GM10248 (cell line): ENCODE measurements around the gene ARHGAP1.

ENCODE experiments used
- CTCF ChIA-PET: fragments of 300-600 bp; sonication (Branson Sonifier 250); formaldehyde crosslinking; extraction: SDS; loops from one replicate; lab custom pipeline; 2021; ENCODE audit warnings: antibody characterized with exemption; lab: Yijun Ruan, JAX
- POLR2A ChIA-PET: fragments of 350-650 bp; sonication (Branson Sonifier 250); formaldehyde crosslinking; extraction: SDS; loops from one replicate; lab custom pipeline; 2020; ENCODE audit warnings: antibody characterized with exemption; lab: Yijun Ruan, JAX
- DNase-seq: peaks from one replicate; pipeline ENCODE4 v3.0.0; 2012; ENCODE audit errors: extremely low spot score
- CTCF ChIP-seq: IDR thresholded peaks from 2 replicates; pipeline ENCODE4 v1.5.1; 2012; ENCODE audit warnings: mild to moderate bottlenecking, low read depth; ENCODE audit errors: extremely low read depth, missing control alignments, control extremely low read depth

ARHGAP1 gene

GRCh38 chr11:46633291-46634217 lies 66.9 kb downstream of the ARHGAP1 start:
- CTCF ChIA-PET: interaction anchor here (0.8 to 1.8 kb wide), 6 partner anchors 9 to 104 kb away, joined by 3 to 5 read pairs (median 4); no protein-coding TSS in a partner anchor
- POLR2A ChIA-PET: no interaction called here
- no peak for DNase-seq
- no peak for TF ChIP-seq CTCF

- no peak for DNase-seq
- POLR2A ChIA-PET: no interaction called here
- CTCF ChIA-PET: interaction anchor here (1.3 to 1.8 kb wide), 2 partner anchors 11 to 13 kb away, joined by 3 to 5 read pairs; no protein-coding TSS in a partner anchor
- no peak for TF ChIP-seq CTCF
Measured at GRCh38 chr11:46632502-46632901, 67.9 kb downstream of the ARHGAP1 start.

- DNase-seq: no peak
- ChIA-PET POLR2A (interaction anchor here (0.6 kb wide), 1 partner anchor 102 kb away, joined by 3 read pairs; no protein-coding TSS in a partner anchor), CTCF (interaction anchor here (1.2 to 1.8 kb wide), 3 partner anchors 14 to 16 kb away, joined by 3 to 8 read pairs (median 3); partner anchors contain the start of gene ATG13)
- no peak for TF ChIP-seq CTCF
Measured at GRCh38 chr11:46631676-46632075, 68.7 kb downstream of the ARHGAP1 start.

GRCh38 chr11:46630237-46630636 lies 70.2 kb downstream of the ARHGAP1 start:
- CTCF ChIA-PET: interaction anchor here (1.2 to 1.8 kb wide), 4 partner anchors 12 to 101 kb away, joined by 3 to 8 read pairs (median 4); partner anchors contain the start of gene ATG13
- POLR2A ChIA-PET: no interaction called here
- no peak for TF ChIP-seq CTCF
- no peak for DNase-seq

GRCh38 chr11:46628961-46629360 lies 71.5 kb downstream of the ARHGAP1 start:
- DNase-seq: no peak
- POLR2A ChIA-PET: no interaction called here
- CTCF ChIA-PET: interaction anchor here (1.3 kb wide), 1 partner anchor 17 kb away, joined by 3 read pairs; no protein-coding TSS in a partner anchor
- no peak for TF ChIP-seq CTCF
